HepG2 (cell line): ENCODE results near the gene CNTD1. TPM values are rescaled to one million over a fixed set of nuclear protein-coding genes. Genes with fewer than 3 reads are reported as not detected.

ENCODE experiments used
- CC2D1A ChIP-seq: sonication (generic); formaldehyde crosslinking; IDR thresholded peaks from 2 replicates; pipeline ENCODE4 v1.8.1; 2023; ENCODE audit warnings: mild to moderate bottlenecking, missing genetic modification reagents
- CCAR2 ChIP-seq: fragments of 200-400 bp; formaldehyde crosslinking; optimal IDR thresholded peaks from 2 replicates; pipeline ENCODE3; 2018; ENCODE audit warnings: low read depth, mild to moderate bottlenecking, low read length, moderate library complexity
- CENPX ChIP-seq: sonication (generic); formaldehyde crosslinking; IDR thresholded peaks from 2 replicates; pipeline ENCODE4 v1.9.0; 2021; ENCODE audit warnings: mild to moderate bottlenecking, missing genetic modification reagents, moderate library complexity
- CHCHD3 ChIP-seq: sonication (generic); formaldehyde crosslinking; IDR thresholded peaks from 2 replicates; pipeline ENCODE4 v1.8.0; 2022; ENCODE audit warnings: mild to moderate bottlenecking, missing genetic modification reagents, moderate library complexity
- DR1 ChIP-seq: sonication (generic); formaldehyde crosslinking; IDR thresholded peaks from 2 replicates; pipeline ENCODE4 v1.8.0; 2021; ENCODE audit warnings: mild to moderate bottlenecking, missing genetic modification reagents, inconsistent platforms
- EEA1 ChIP-seq: sonication (generic); formaldehyde crosslinking; IDR thresholded peaks from 2 replicates; pipeline ENCODE4 v1.5.1; 2020; ENCODE audit warnings: mild to moderate bottlenecking, missing genetic modification reagents, borderline replicate concordance
- HCFC1 ChIP-seq: fragments of 150-350 bp; IDR thresholded peaks from 2 replicates; pipeline ENCODE4 v1.6.1; 2014; ENCODE audit warnings: low read depth, low read length
- JUN ChIP-seq: sonication (generic); formaldehyde crosslinking; IDR thresholded peaks from 2 replicates; pipeline ENCODE4 v1.4.0; 2020; ENCODE audit warnings: mild to moderate bottlenecking, missing genetic modification reagents
- JUNB ChIP-seq: sonication (generic); formaldehyde crosslinking; IDR thresholded peaks from 2 replicates; pipeline ENCODE4 v1.8.0; 2022; ENCODE audit warnings: missing genetic modification reagents, mild to moderate bottlenecking, borderline replicate concordance
- KDM2A ChIP-seq: sonication (generic); formaldehyde crosslinking; IDR thresholded peaks from 2 replicates; pipeline ENCODE4 v1.4.0; 2020; ENCODE audit warnings: low read depth, missing genetic modification reagents, borderline replicate concordance
- KDM3A ChIP-seq: IDR thresholded peaks from 2 replicates; pipeline ENCODE4 v1.6.1; 2018; ENCODE audit warnings: low read depth, missing compliant biosample characterization
- NCOA5 ChIP-seq: sonication (generic); formaldehyde crosslinking; IDR thresholded peaks from 2 replicates; pipeline ENCODE4 v1.4.0; 2020; ENCODE audit warnings: missing genetic modification reagents
- NFKB2 ChIP-seq: sonication (generic); formaldehyde crosslinking; IDR thresholded peaks from 2 replicates; pipeline ENCODE4 v1.4.0; 2020; ENCODE audit warnings: missing genetic modification reagents, borderline replicate concordance
- PCBP2 ChIP-seq: fragments of 200-400 bp; formaldehyde crosslinking; optimal IDR thresholded peaks from 2 replicates; pipeline ENCODE3; 2018; ENCODE audit warnings: low read length, low read depth; ENCODE audit not compliant: poor library complexity, severe bottlenecking
- PLRG1 ChIP-seq: fragments of 450-650 bp; conservative IDR thresholded peaks from 2 replicates; pipeline ENCODE4 v1.6.1; 2016
- RFXAP ChIP-seq: sonication (generic); formaldehyde crosslinking; IDR thresholded peaks from 2 replicates; pipeline ENCODE4 v1.4.0; 2020; ENCODE audit warnings: missing genetic modification reagents, borderline replicate concordance
- U2AF1 ChIP-seq: fragments of 200-400 bp; formaldehyde crosslinking; optimal IDR thresholded peaks from 2 replicates; pipeline ENCODE3; 2017; ENCODE audit warnings: mild to moderate bottlenecking, low read depth, low read length
- polyA plus RNA-seq, 8 experiments: library from polyadenylated mRNA; depleted of rRNA in 3 of 8; stranded (reverse) in 7 of 8; unstranded in 1 of 8; fragments of >200 nt; fragmentation: Illumina TruSeq in 4 of 8; extraction: Trizol in 4 of 8; gene quantifications; 2 replicates each; pipeline versions ENCODE4 v1.2.1 to v1.2.3, GENCODE V29; 2011 to 2016; ENCODE audit warnings: low read depth in 4 of 8, missing spikeins in 1 of 8, mixed read lengths in 1 of 8; ENCODE audit not compliant: insufficient read depth in 1 of 8
- total RNA-seq, 5 experiments: library from RNA; depleted of rRNA; stranded (reverse); fragments of >200 nt; fragmentation: Illumina TruSeq; extraction: Trizol; gene quantifications; 2 replicates each; pipeline ENCODE4 v1.2.3, GENCODE V29; 2016; ENCODE audit warnings: low read depth in 1 of 5
- TF ChIP-seq, protein P1 (sequence below): sonication (generic); formaldehyde crosslinking; IDR thresholded peaks from 2 replicates; pipeline ENCODE4 v1.5.1; 2020; ENCODE audit warnings: missing genetic modification reagents, mild to moderate bottlenecking, borderline replicate concordance
- TF ChIP-seq, protein P2 (sequence below), 2 experiments: sonication (generic) in 1 of 2; formaldehyde crosslinking in 1 of 2; IDR thresholded peaks; 2 replicates each; pipeline versions ENCODE4 v1.5.1 to v1.6.1; 2011 to 2020; ENCODE audit warnings: borderline replicate concordance in 1 of 2, low read depth in 1 of 2, low read length in 1 of 2, mild to moderate bottlenecking in 1 of 2, missing genetic modification reagents in 1 of 2, moderate library complexity in 1 of 2
- TF ChIP-seq, protein P3 (sequence below): sonication (generic); formaldehyde crosslinking; IDR thresholded peaks from 2 replicates; pipeline ENCODE4 v1.5.1; 2020; ENCODE audit warnings: missing genetic modification reagents, mild to moderate bottlenecking, borderline replicate concordance
- TF ChIP-seq, protein P4 (sequence below), 2 experiments: fragments of 450-650 bp in 1 of 2; sonication (generic) in 1 of 2; formaldehyde crosslinking; IDR thresholded peaks; 2 replicates each; pipeline versions ENCODE4 v1.5.0 to v1.8.0; 2020 to 2022; ENCODE audit warnings: mild to moderate bottlenecking in 1 of 2, missing genetic modification reagents in 1 of 2

CNTD1 gene
- total and polyA plus RNA-seq, 2 of the 13 experiments (the other 11 are each of a cell fraction or from before 2014, with no cell fraction given), result 0.11 to 0.15 TPM

DNA sequence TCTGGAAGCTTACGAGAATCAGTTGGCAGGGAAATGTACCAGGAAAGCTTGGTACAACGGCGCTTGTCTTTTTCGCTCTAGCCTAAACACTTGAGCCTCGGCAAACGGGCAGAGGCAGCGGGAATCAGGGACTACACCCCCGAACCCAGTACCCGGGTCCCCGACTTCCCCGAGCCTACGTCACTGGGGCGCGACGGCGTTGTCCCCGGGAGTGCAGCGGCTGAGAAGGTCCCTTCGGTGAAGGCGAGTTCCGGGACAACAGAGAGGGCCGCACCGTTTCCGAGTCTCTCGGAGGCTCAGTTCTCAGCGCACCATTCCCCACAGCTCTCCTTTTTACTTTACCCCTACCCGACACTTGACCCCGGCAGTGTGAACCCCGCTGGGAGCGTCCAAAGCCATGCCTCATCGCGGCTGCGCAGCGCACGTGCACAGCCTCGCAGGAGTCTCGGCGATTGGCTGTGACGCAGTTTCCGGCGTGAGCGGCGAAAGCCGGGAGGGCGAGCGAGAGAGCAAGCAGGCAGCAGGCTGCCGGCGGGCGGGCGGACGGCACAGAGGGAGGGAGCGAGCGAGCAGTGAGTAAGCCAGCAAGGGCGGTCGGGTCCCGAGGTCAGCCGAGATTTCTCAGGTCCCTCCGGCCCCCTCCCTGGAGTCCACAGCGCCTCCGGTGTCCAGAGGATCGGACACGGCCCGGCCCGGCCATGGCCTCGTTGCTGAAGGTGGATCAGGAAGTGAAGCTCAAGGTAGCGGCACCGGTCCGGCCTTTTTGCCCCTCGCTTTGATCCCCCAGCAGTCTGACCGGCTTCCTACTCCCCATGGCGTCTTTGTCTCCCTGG is 34.5 kb downstream of the CNTD1 start, which contains the start of gene PSME3 (continued):
- TF ChIP-seq, protein P1, sequence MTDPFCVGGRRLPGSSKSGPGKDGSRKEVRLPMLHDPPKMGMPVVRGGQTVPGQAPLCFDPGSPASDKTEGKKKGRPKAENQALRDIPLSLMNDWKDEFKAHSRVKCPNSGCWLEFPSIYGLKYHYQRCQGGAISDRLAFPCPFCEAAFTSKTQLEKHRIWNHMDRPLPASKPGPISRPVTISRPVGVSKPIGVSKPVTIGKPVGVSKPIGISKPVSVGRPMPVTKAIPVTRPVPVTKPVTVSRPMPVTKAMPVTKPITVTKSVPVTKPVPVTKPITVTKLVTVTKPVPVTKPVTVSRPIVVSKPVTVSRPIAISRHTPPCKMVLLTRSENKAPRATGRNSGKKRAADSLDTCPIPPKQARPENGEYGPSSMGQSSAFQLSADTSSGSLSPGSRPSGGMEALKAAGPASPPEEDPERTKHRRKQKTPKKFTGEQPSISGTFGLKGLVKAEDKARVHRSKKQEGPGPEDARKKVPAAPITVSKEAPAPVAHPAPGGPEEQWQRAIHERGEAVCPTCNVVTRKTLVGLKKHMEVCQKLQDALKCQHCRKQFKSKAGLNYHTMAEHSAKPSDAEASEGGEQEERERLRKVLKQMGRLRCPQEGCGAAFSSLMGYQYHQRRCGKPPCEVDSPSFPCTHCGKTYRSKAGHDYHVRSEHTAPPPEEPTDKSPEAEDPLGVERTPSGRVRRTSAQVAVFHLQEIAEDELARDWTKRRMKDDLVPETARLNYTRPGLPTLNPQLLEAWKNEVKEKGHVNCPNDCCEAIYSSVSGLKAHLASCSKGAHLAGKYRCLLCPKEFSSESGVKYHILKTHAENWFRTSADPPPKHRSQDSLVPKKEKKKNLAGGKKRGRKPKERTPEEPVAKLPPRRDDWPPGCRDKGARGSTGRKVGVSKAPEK (CRISPR knock-in tag), result peak; percentile 57
- TF ChIP-seq, protein P2, sequence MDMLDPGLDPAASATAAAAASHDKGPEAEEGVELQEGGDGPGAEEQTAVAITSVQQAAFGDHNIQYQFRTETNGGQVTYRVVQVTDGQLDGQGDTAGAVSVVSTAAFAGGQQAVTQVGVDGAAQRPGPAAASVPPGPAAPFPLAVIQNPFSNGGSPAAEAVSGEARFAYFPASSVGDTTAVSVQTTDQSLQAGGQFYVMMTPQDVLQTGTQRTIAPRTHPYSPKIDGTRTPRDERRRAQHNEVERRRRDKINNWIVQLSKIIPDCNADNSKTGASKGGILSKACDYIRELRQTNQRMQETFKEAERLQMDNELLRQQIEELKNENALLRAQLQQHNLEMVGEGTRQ (IDR thresholded peaks at IDR 0.05; ENCODE audit: low read depth, low read length), result peak; percentile 39; the same call in 1 of the 2 replicates
- TF ChIP-seq, protein P2 (CRISPR knock-in tag; IDR thresholded peaks at IDR 0.05; ENCODE audit: borderline replicate concordance), result peak; percentile 64; the same call in 1 of the 2 replicates
- TF ChIP-seq, protein P3, sequence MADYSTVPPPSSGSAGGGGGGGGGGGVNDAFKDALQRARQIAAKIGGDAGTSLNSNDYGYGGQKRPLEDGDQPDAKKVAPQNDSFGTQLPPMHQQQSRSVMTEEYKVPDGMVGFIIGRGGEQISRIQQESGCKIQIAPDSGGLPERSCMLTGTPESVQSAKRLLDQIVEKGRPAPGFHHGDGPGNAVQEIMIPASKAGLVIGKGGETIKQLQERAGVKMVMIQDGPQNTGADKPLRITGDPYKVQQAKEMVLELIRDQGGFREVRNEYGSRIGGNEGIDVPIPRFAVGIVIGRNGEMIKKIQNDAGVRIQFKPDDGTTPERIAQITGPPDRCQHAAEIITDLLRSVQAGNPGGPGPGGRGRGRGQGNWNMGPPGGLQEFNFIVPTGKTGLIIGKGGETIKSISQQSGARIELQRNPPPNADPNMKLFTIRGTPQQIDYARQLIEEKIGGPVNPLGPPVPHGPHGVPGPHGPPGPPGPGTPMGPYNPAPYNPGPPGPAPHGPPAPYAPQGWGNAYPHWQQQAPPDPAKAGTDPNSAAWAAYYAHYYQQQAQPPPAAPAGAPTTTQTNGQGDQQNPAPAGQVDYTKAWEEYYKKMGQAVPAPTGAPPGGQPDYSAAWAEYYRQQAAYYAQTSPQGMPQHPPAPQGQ (CRISPR knock-in tag), result no peak
- TF ChIP-seq U2AF1 (peak; percentile 89), HCFC1 (peak; percentile 63), CC2D1A (CRISPR knock-in tag) (no peak), NFKB2 (CRISPR knock-in tag) (peak; percentile 99), CCAR2 (no peak), RFXAP (peak; percentile 61; the same call in 1 of the 2 replicates), JUNB (CRISPR knock-in tag) (peak; percentile 85), JUN (CRISPR knock-in tag) (peak; percentile 53; the same call in 1 of the 2 replicates), KDM2A (CRISPR knock-in tag) (peak; percentile 93), CENPX (no peak), PLRG1 (no peak), CHCHD3 (CRISPR knock-in tag) (no peak), PCBP2 (no peak), NCOA5 (no peak), EEA1 (CRISPR knock-in tag) (0 out of 2 replicates have a peak, but pooled peaks have one; percentile 68), DR1 (peak; percentile 91), KDM3A (CRISPR knock-in tag) (peak; percentile 96)
- TF ChIP-seq, protein P4, sequence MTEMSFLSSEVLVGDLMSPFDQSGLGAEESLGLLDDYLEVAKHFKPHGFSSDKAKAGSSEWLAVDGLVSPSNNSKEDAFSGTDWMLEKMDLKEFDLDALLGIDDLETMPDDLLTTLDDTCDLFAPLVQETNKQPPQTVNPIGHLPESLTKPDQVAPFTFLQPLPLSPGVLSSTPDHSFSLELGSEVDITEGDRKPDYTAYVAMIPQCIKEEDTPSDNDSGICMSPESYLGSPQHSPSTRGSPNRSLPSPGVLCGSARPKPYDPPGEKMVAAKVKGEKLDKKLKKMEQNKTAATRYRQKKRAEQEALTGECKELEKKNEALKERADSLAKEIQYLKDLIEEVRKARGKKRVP (CRISPR knock-in tag; IDR thresholded peaks at IDR 0.05), result no peak
